Liver (tissue), 3 donors: Measurements from ENCODE around the gene SCTR.

ENCODE experiments used
- ATF3 ChIP-seq: IDR thresholded peaks from 2 replicates; pipeline ENCODE4 v1.6.1; 2016; ENCODE audit warnings: antibody characterized with exemption
- CTCF ChIP-seq: fragments of 150-350 bp; IDR thresholded peaks from 2 replicates; pipeline ENCODE4 v1.5.1; 2017; ENCODE audit warnings: improper control_type of control experiment, low read depth, low read length; ENCODE audit not compliant: missing input control
- GABPA ChIP-seq, 2 donors: IDR thresholded peaks in 1 of 2; conservative IDR thresholded peaks in 1 of 2; 2 replicates each; pipeline ENCODE4 v1.6.1; 2016; ENCODE audit warnings: antibody characterized with exemption in 2 of 2, mild to moderate bottlenecking in 1 of 2, moderate library complexity in 1 of 2
- MAX ChIP-seq: IDR thresholded peaks from 2 replicates; pipeline ENCODE4 v1.6.1; 2016; ENCODE audit warnings: antibody characterized with exemption
- RAD21 ChIP-seq, 2 donors: IDR thresholded peaks; 2 replicates each; pipeline ENCODE4 v1.6.1; 2016; ENCODE audit warnings: antibody characterized with exemption in 2 of 2, mild to moderate bottlenecking in 2 of 2
- REST ChIP-seq: IDR thresholded peaks from 2 replicates; pipeline ENCODE4 v1.6.1; 2016; ENCODE audit warnings: antibody characterized with exemption, mild to moderate bottlenecking
- RXRA ChIP-seq, 2 donors: IDR thresholded peaks; 2 replicates each; pipeline ENCODE4 v1.6.1; 2017 to 2018; ENCODE audit warnings: antibody characterized with exemption in 2 of 2, mild to moderate bottlenecking in 1 of 2
- SP1 ChIP-seq: IDR thresholded peaks from 2 replicates; pipeline ENCODE4 v1.6.1; 2018; ENCODE audit warnings: antibody characterized with exemption, mild to moderate bottlenecking
- TAF1 ChIP-seq: conservative IDR thresholded peaks from 2 replicates; pipeline ENCODE4 v1.6.1; 2016; ENCODE audit warnings: antibody characterized with exemption, mild to moderate bottlenecking
- YY1 ChIP-seq: IDR thresholded peaks from 2 replicates; pipeline ENCODE4 v1.6.1; 2016; ENCODE audit warnings: antibody characterized with exemption, mild to moderate bottlenecking
- ZBTB33 ChIP-seq: IDR thresholded peaks from 2 replicates; pipeline ENCODE4 v1.6.1; 2016; ENCODE audit warnings: antibody characterized with exemption
- donor health status: healthy.
- donor health status: healthy.

GRCh38 chr2:119567292-119567691 is 43.0 kb upstream of the SCTR start:
- no peak for TF ChIP-seq TAF1
- no peak for TF ChIP-seq GABPA (IDR thresholded peaks at IDR 0.05 in 1 of 2, conservative IDR thresholded peaks at IDR 0.05 in 1 of 2)
- no peak for TF ChIP-seq CTCF
- TF ChIP-seq RAD21 (IDR thresholded peaks at IDR 0.05): no peak
- no peak for TF ChIP-seq SP1
- no peak for TF ChIP-seq RXRA (IDR thresholded peaks at IDR 0.05)
- TF ChIP-seq ATF3: no peak
- TF ChIP-seq REST: no peak
- TF ChIP-seq YY1: no peak
- TF ChIP-seq MAX: no peak
- no peak for TF ChIP-seq ZBTB33
